Measurements from ENCODE around the gene DNM2. TPM values are rescaled to one million over a fixed set of nuclear protein-coding genes. Genes with fewer than 3 reads are reported as not detected.

Gene DNM2
- total and polyA plus RNA-seq, 2 of the 13 experiments (the other 11 are each of a cell fraction or from before 2014, with no cell fraction given), result 41.7 to 59.8 TPM

- TF ChIP-seq SOX13 (IDR thresholded peaks at IDR 0.05) (no peak), SOX13 (CRISPR knock-in tag; conservative IDR thresholded peaks at IDR 0.05 in 1 of 2, IDR thresholded peaks at IDR 0.05 in 1 of 2) (no peak), KDM5A (IDR thresholded peaks at IDR 0.05; ENCODE audit: borderline replicate concordance, low read length) (no peak), GABPA (IDR thresholded peaks at IDR 0.05; ENCODE audit: low read depth, low read length) (no peak), GABPA (CRISPR knock-in tag; IDR thresholded peaks at IDR 0.05; ENCODE audit: low read depth) (0 out of 2 replicates have a peak, but pooled peaks have one; percentile 17), PHF20 (CRISPR knock-in tag; IDR thresholded peaks at IDR 0.05) (0 out of 2 replicates have a peak, but pooled peaks have one; percentile 37), SNAI1 (CRISPR knock-in tag; IDR thresholded peaks at IDR 0.05; ENCODE audit: borderline replicate concordance) (peak; percentile 50; the same call in 1 of the 2 replicates), ZNF143 (CRISPR knock-in tag; IDR thresholded peaks at IDR 0.05) (no peak), U2AF1 (optimal IDR thresholded peaks at IDR 0.05; ENCODE audit: low read depth, low read length) (peak; percentile 34), RXRB (CRISPR knock-in tag; IDR thresholded peaks at IDR 0.05; ENCODE audit: borderline replicate concordance) (no peak), RXRA (CRISPR knock-in tag; IDR thresholded peaks at IDR 0.05) (no peak; the same call in 1 of the 2 replicates), ZMAT5 (CRISPR knock-in tag; IDR thresholded peaks at IDR 0.05; ENCODE audit: borderline replicate concordance, low read depth) (no peak), ELF1 (CRISPR knock-in tag; IDR thresholded peaks at IDR 0.05) (0 out of 2 replicates have a peak, but pooled peaks have one; percentile 25), PHF21A (CRISPR knock-in tag; IDR thresholded peaks at IDR 0.05) (peak; percentile 88), ZNF101 (CRISPR knock-in tag; IDR thresholded peaks at IDR 0.05; ENCODE audit: borderline replicate concordance, low read depth) (no peak), ZNF678 (CRISPR knock-in tag; IDR thresholded peaks at IDR 0.05) (no peak), STAG1 (CRISPR knock-in tag; IDR thresholded peaks at IDR 0.05) (no peak), ZSCAN22 (CRISPR knock-in tag; IDR thresholded peaks at IDR 0.05) (no peak), NCOA1 (CRISPR knock-in tag; IDR thresholded peaks at IDR 0.05) (0 out of 2 replicates have a peak, but pooled peaks have one; percentile 58)
- TF ChIP-seq, protein P1, sequence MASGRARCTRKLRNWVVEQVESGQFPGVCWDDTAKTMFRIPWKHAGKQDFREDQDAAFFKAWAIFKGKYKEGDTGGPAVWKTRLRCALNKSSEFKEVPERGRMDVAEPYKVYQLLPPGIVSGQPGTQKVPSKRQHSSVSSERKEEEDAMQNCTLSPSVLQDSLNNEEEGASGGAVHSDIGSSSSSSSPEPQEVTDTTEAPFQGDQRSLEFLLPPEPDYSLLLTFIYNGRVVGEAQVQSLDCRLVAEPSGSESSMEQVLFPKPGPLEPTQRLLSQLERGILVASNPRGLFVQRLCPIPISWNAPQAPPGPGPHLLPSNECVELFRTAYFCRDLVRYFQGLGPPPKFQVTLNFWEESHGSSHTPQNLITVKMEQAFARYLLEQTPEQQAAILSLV (CRISPR knock-in tag; IDR thresholded peaks at IDR 0.05; ENCODE audit: borderline replicate concordance), result 0 out of 2 replicates have a peak, but pooled peaks have one; percentile 11
- TF ChIP-seq, protein P2, sequence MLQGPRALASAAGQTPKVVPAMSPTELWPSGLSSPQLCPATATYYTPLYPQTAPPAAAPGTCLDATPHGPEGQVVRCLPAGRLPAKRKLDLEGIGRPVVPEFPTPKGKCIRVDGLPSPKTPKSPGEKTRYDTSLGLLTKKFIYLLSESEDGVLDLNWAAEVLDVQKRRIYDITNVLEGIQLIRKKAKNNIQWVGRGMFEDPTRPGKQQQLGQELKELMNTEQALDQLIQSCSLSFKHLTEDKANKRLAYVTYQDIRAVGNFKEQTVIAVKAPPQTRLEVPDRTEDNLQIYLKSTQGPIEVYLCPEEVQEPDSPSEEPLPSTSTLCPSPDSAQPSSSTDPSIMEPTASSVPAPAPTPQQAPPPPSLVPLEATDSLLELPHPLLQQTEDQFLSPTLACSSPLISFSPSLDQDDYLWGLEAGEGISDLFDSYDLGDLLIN (CRISPR knock-in tag; IDR thresholded peaks at IDR 0.05; ENCODE audit: borderline replicate concordance), result no peak
- TF ChIP-seq, protein P3, sequence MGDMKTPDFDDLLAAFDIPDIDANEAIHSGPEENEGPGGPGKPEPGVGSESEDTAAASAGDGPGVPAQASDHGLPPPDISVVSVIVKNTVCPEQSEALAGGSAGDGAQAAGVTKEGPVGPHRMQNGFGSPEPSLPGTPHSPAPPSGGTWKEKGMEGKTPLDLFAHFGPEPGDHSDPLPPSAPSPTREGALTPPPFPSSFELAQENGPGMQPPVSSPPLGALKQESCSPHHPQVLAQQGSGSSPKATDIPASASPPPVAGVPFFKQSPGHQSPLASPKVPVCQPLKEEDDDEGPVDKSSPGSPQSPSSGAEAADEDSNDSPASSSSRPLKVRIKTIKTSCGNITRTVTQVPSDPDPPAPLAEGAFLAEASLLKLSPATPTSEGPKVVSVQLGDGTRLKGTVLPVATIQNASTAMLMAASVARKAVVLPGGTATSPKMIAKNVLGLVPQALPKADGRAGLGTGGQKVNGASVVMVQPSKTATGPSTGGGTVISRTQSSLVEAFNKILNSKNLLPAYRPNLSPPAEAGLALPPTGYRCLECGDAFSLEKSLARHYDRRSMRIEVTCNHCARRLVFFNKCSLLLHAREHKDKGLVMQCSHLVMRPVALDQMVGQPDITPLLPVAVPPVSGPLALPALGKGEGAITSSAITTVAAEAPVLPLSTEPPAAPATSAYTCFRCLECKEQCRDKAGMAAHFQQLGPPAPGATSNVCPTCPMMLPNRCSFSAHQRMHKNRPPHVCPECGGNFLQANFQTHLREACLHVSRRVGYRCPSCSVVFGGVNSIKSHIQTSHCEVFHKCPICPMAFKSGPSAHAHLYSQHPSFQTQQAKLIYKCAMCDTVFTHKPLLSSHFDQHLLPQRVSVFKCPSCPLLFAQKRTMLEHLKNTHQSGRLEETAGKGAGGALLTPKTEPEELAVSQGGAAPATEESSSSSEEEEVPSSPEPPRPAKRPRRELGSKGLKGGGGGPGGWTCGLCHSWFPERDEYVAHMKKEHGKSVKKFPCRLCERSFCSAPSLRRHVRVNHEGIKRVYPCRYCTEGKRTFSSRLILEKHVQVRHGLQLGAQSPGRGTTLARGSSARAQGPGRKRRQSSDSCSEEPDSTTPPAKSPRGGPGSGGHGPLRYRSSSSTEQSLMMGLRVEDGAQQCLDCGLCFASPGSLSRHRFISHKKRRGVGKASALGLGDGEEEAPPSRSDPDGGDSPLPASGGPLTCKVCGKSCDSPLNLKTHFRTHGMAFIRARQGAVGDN (CRISPR knock-in tag; IDR thresholded peaks at IDR 0.05), result peak; percentile 68; the same call in 1 of the 2 replicates
Observed at GRCh38 chr19:10749435-10750384, 31.8 kb downstream of the DNM2 start (continued).

All from HepG2 (cell line).